NCI-H748 (cell line): ENCODE results near the gene AHRR.
A peak's percentile ranks its signal among the peaks of the same experiment; 100 is the strongest.
"Not testable (repeated sequence)": the region's sequence is repeated elsewhere in the genome, so short reads cannot be mapped to it uniquely, and the experiment has no call there.

ENCODE experiments used
- DNase-seq: peaks from one replicate; lab custom pipeline; 2025; ENCODE audit not compliant: unreplicated experiment; lab: John Stamatoyannopoulos, UW

AHRR gene

DNA sequence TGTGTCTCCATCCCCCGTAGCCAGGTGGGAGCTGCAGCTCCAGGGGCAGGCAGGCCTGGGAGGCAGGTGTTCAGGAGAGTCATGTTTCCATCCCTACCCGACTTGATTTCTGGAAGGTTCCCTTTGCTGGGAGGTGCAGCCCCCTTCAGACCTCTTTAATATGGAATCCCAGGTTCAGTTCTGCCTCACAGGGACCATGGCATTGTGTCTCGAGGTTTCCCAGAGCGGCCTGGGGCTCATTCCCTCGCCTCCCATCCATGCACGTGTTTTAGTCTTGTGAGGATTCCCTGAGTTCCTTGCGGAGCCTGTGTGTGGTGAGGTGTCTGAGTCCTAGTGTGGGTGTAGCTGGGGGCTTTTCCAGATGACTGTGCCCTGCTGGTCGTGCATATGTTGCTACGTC is 16.5 kb upstream of the AHRR start:
- DNase-seq: peak; percentile 61

DNA sequence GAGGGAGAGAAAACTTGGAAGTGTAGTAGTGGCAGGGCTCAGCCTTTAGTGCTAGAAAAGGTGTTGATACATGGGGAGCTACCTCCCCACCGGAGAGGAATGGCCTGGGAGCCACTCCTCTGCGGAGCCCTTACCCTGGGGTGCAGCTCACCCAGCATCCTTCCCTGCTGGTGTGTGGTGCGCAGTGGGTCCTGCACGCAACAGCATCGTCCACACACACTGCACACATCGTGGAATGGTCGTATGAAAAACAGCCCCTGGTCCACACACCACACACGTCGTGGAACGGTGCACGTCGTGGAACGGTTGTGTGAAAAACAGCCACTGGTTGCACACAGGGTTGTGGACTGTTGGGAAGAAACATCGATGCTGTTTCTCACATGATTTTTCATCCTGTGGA is 16.1 kb upstream of the AHRR start:
- DNase-seq: no peak

DNA sequence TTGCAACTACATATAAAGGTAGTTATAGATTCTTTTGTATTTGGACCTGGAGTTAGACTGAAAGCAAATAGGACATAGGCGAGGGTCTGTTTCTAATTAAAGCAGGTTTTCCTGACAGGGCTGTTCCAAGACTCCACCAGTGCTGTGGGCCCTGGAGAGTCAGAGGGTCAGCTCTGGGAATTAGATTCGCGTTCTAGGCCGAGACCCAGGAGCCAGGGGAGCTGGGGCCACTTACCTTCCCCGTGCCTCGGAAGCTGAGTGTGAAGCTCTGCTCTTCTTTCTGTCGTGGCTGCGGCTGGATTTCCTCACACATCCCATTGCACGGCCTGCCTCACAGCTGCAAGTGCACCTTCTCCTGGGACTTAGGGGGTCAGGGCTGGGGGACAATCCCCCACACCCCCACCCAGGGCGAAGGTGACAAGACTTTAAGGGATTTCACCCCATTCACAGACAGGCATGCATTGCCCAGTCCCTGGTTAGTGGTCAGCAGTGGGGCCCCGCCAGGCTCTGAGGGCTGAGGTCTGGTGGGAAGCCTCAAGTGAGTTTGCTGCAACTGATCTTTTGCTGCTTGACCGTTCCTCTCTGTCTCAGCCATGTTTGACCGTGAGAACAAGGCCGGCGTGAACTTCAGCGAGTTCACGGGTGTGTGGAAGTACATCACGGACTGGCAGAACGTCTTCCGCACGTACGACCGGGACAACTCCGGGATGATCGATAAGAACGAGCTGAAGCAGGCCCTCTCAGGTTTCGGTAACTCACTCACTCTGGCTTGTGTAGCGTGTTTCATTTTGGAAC is 15.3 kb upstream of the AHRR start:
- DNase-seq: no peak

DNA sequence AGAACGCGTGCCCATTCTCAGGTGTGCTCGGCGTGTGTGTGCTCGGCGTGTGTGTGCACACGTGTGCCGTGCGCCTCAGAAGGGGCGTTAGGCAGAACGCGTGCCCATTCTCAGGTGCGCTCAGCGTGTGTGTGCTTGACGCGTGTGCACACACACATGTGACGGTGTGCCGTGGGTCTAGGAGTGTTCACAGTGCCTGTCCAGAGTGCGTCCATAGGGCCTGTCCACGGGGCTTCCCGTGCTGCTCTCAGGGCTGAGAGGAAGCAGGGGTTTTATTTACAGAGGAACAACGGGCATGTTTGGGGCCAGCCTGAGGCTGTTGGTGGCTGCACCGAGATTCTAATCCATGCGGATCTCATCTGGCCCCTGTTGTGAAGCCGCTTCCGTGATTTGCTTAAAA is 14.2 kb upstream of the AHRR start:
- DNase-seq: no peak

DNA sequence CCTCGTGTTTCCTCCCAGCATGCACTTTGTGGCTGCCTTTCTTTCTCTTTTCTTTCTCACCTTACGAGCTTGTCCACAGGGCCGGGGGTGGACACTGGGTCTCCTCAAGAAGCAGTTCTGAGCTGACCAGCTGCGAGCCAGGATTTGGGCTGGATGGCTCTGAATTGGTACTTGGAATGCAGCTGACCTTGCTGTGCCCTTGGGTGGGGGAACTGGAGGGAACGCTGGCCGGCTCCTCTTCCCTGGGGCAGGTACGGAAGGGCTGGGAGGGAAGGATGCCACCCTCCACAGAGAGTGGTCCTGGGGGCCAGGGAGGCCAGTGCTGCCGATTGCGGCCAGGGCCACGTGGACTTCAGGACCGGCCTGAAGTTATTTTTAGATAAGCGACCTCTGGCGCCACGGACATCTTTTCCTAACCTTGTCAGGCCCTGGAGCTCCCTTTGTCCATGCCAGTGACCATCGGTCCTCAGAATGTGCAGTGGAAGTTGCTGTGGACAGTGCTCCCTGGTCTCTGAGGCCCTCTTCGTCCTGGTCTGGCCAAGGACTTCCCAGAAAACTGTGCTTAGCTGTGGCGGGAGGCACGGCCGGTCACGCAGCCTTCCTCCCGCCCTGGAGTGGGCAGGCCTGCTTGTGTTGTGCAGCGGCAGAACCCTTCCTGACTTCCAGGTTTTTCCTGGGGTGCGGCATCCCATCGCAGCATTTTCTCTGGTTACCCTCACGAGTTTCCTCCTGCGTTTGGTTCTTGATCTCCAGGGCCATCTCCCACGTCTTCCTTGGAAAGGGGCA is 13.5 kb upstream of the AHRR start:
- no peak for DNase-seq

DNA sequence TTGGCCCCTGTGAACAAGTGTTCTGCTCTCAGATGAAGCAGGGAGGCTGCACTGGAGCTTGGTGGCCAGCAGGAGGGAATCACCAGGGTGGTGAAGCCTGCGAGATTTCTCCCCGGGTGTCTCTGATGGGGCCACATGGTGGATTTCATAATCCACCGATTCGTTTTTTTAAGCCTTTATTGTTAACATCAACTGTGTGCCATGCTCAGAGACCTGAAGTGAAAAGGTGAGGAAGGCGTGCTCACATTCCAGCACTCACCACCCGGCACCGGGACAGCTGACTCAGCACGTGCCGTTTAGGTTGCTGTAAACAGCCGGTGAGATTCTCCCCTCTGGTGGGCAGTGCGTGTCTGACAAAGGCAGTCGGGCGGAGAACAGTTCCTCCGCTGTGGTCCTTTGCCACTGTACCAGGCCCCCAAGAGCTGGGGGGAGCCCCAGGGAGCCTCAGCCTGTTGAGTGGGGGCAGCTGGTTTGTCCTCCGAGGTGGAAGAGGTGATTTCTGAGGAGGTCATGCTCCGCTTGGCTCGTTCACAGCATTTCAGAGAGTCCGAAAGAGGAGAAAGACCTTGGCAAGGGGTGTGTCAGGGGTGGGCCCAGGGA is 12.7 kb upstream of the AHRR start:
- DNase-seq: no peak

DNA sequence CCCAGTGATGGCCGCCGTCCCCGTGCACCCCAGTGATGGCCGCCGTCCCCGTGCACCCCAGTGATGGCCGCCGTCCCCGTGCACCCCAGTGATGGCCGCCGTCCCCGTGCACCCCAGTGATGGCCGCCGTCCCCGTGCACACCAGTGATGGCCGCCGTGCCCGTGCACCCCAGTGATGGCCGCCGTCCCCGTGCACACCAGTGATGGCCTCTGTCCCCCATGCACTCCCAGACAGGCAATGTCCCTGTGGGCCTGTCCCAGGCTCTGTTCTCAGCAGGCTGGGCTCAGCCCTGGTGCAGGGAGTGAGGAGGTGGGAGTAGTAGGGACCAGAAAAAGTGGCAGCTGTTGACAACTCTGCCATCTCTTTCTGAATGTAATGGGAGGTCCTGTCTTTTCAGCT is 11.7 kb upstream of the AHRR start:
- DNase-seq: not testable (repeated sequence)

DNA sequence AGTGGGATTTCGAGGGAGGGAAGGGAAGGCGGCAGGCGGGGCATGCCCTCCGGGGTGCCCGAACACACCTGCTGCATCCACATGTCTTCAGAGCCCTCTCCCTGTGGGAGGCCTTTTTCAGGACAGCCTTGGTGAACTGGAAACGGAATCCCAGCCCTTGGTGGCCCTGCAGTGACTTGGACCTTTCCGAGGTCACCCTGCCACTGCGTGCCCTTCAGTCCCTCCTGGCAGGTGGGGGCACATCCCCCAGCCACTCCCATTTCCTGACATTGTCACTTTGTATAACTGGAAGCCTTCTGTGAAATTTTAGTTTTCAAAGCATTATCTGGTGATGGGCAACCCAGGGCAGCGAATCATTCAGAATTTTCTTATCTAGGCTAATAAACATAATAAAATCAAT is 11.0 kb upstream of the AHRR start:
- no peak for DNase-seq

DNA sequence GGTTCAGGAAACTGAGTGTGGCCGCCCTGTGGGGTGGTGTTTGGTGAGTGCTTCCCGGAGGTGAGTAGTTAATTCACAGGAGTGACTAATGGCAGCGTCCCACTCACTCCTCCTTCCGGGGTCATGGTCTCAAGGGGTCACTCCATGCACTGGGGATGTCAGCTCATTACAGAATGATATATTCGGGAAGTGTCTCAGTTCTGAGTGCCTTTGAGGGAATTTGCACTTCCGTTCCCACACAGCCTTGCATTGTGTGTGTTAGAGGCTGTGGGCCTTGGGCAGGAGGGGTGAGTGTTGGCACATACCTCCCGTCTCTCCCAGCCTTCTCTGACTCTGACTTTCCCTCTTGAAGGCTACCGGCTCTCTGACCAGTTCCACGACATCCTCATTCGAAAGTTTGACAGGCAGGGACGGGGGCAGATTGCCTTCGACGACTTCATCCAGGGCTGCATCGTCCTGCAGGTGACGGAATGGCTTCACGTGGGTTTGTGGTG is 10.5 kb upstream of the AHRR start:
- DNase-seq: no peak

DNA sequence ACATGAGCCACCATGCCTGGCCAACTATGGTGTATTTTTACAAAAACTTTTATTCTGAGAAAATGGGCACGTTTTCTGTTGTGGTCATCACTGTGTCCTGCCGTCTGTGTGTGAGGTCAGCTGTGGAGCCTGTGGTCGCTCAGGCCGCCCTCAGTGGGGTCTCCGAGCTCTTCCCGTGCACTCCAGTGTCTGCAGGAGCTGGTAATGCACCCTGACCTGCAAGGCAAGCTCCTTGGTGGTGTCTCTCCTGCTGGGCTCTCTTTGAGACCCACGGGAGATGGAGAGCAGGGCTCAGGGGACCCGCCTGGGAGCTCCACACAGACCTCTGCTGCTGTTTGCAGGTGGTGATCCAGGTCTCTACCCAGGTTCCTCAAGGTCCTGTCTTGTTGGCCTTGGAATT is 9.6 kb upstream of the AHRR start:
- no peak for DNase-seq

DNA sequence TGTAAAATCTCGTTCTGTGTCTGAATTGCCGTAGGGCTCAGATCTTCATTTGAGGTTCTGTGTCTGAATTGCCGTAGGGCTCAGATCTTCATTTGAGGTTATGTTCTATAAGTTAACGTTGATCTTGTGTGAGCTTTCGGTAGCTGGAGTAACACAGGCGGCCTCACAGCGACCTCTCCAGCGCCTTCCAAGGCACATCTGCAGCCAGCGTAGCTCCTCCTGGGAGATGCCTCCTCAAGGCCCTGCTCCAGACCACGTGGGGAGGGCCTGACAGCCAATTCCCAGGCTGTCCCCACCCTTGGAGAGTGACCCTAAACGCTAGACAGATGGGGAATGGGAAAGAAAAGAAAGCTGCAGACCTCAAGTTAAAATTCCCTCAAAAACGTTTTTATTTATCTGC is 8.7 kb upstream of the AHRR start:
- DNase-seq: no peak

DNA sequence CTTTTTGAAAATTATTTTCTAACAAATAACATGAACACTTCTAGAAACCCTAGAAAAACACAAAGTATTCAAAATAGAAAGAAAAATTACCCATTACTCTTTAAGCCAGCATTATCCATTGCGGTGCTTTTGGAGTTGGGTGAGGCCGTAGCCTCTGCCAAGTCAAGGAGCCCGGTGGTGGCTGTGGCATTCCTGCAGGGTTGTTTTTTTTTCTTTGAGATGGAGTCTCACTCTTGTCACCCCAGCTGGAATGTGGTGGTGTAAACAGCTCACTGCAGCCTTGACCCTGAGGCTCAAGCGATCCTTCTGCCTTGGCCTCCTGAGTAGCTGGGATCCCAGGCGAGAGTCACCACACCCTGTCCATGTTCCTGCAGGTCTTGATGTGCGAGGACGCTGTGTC is 8.2 kb upstream of the AHRR start:
- no peak for DNase-seq

DNA sequence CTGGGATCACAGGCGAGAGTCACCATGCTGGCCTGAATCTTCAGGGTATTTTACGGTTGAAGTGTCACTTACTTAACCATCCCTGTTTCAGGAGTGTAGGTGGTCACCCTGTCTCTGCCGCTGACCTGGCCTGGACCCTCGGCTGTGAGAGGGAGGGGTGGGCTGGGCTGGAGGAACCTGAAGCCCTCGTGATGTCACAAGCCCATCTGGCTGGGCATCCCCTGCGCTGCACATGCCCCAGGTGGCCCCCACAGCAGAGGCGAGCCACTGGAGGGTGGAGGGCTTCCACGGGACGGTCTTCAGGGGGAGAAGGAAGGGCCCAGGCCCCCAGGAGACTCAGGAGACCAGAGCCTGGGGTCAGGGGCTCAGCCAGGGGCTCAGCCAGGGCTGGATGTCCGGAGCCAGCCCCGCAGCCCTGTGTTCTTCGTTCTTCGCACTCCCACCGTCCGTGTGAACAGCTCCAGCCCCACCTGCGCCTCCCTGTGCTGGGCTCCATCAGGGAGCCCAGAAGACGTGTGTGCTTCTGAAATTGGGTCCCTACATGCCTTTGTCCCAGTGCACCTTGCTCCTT is 7.6 kb upstream of the AHRR start:
- DNase-seq: no peak

DNA sequence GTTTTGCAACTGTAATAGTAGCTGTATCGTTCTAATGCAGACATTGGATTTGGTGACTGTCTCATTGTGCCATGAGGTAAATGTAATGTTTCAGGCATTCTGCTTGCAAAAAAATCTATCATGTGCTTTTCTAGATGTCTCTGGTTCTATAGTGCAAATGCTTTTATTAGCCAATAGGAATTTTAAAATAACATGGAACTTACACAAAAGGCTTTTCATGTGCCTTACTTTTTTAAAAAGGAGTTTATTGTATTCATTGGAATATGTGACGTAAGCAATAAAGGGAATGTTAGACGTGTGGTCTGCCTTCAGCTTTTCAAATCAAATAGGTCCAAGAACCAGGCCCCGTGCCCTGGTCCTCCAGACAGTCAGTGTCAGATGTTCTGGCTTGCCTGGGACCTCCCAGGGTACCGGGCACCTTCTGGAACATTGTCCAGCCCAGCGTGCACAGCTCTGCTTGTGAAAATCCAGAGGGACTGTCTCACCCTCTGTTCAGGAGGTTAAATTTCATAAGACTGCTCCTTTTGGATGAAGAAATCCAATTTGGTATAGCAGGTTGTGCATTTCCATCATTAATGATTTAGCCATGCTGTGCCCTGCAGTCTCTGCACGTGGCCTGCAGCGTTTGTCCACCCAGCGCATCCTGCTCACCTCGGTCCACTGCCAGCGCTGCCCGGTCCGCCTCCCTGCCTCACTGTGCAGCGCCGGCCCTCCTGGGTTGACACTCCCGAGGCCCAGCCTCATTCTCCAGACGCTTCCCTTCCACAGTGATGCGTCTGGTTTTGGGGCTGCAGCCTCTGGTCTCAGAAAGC is 6.6 kb upstream of the AHRR start:
- no peak for DNase-seq

DNA sequence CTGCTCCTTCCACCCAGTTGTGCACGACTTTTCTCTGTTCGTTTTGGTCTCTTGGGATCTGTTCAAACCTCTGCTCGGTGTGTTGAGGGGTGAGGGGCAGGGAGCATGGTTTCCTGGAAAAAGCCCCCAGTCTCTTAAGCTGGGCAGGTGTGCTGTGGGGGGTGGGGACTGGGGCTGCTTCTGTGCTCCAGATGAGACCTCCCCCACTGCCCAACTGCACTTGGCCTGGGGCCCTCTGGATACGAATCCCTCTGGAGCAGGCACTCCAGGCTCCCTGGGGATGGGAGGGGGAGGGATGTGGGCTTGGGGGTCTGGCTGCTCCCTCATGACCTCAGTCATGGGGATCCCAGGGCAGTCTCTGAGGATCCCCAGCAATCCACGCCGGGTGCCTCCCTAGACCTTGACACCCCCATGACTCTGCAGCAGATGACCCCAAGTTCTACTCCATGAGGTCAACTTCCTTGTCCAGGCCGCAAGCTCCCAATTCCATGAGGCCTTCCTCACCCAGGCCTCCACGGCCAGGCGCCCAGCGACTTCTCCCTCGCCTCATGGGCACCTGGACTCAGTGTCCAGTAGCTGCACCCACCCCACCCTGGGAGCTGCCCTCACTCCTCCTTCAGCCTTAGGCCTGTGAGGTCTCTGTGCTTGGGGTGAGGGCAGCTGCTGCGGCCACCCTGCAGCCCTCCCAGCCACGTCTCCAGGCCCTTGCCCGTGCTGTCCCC is 5.9 kb upstream of the AHRR start:
- DNase-seq: no peak

DNA sequence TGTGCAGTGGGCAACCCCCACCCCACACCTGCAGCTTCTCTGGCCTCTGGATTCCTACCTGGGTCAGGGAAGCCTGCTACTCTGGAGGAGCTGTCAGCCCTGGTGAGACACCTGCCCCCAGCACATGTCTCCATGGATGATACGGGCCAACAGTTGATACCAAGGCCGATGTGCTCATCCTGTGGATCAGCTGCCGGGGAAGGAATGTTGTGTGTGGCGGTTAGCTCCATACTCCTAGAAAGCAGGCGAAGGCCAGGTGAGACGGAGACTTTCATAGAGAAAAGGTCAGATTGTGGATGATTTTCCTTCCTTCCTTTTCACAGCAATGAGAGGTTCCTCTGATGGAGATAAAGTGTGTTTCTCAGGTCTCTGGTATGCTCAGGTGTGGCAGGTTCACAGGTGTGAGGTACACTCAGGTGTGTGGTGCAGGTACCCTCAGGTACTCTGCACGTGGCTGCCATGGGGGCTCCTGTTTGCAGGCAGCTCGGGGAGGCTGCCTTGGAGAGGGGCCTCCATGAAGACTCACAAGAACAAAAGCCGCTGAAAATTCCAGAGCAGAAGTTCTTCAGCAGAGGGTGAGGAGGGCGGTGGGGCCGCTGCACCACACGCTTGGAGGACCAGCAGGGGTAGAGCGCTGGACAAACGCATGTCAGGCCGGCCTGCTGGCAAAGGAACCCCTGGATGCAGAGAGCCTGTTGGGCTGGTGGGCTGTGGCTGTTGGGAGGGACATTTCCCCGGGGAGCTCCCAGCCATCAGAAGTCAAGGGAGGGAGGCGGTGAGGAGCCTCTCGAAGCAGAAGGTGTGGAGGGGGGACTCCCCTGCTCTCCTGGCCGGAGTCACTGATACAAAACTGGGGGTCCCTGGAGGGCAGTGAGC is 5.1 kb upstream of the AHRR start:
- no peak for DNase-seq

DNA sequence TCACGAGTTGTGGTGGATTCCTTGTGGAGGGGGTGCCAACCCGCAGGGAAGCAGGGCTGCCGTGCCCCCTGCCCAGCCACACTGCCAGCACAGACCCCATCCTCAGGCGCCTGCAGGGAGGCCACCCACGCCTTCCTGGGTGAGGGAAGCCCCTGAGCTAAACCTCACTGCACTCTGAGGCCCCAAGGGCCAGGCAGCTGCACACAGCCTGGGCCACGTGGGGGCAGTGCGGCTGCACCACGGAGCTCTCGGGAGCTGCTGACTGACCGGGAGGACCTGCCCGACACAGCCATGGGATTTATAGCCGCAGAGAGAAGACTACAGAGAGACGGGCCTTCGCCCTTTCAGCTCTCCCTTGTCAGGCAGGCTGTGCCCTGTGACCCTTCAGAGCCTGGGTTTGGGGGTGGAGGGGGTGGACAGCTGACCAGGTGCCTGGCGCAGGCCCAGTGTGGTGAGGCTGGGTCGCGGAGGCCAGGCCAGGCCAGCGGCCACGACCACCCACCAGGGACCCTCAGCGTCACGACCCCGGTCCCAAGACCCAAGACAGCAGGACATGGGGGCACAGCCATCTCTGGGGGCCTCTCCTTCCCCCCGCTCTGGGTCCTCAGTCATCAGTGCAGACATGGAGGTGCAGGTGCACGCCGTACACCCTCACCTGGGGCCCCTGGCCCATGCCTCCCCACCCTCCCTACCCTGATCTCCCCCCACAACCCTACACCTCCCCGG is 4.3 kb upstream of the AHRR start:
- DNase-seq: peak; percentile 92

DNA sequence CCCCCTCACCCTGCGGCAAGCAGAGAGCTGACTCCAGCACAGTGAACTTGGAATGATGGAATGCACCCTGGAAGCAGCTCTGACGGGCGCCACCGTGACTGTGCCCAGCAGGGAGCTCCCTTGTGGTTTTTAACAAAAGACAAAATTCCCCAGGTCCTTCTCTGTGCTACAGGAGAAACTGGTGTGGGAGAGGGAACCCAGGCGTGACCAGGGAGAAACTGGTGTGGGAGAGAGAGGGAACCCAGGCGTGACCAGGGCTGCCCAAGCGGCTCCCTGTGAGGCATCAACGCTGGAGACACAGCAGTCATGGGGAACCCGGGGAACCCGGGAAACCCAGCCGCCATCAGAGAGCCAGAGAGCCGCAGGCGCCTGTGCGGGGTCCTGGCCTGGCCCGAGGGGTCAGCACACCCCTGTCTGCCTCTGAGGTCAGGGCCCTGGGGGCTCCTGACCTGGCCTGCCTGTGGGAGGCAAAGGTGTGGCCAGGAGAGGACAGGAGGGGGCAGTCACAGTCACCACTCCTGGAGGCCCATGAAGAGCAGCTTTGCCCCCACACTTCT is 3.1 kb upstream of the AHRR start:
- peak; percentile 61 for DNase-seq
